Panc1 (cell line): ENCODE measurements around the gene PELI1.

Experiments used
- POLR2AphosphoS5 ChIP-seq: IDR thresholded peaks from 2 replicates; pipeline ENCODE4 v1.6.1; 2012; ENCODE audit warnings: mild to moderate bottlenecking, low read depth, low read length, moderate library complexity
- SIN3A ChIP-seq: IDR thresholded peaks from 2 replicates; pipeline ENCODE4 v1.6.1; 2012; ENCODE audit warnings: low read depth, mild to moderate bottlenecking, low read length, moderate library complexity, borderline replicate concordance; ENCODE audit not compliant: insufficient read depth
- TCF7L2 ChIP-seq: IDR thresholded peaks from 2 replicates; pipeline ENCODE4 v1.6.1; 2011; ENCODE audit warnings: mild to moderate bottlenecking, low read depth, low read length, inconsistent platforms
- TF ChIP-seq, protein P1 (sequence below): fragments of 450-650 bp; IDR thresholded peaks from 2 replicates; pipeline ENCODE4 v1.5.1; 2017; ENCODE audit warnings: mild to moderate bottlenecking
- TF ChIP-seq, protein P2 (sequence below), 2 experiments: IDR thresholded peaks; 2 replicates each; pipeline ENCODE4 v1.6.1; 2011 to 2012; ENCODE audit warnings: low read depth in 2 of 2, control low read depth in 1 of 2, low read length in 1 of 2, mild to moderate bottlenecking in 1 of 2, moderate library complexity in 1 of 2; ENCODE audit not compliant: insufficient read depth in 1 of 2

DNA sequence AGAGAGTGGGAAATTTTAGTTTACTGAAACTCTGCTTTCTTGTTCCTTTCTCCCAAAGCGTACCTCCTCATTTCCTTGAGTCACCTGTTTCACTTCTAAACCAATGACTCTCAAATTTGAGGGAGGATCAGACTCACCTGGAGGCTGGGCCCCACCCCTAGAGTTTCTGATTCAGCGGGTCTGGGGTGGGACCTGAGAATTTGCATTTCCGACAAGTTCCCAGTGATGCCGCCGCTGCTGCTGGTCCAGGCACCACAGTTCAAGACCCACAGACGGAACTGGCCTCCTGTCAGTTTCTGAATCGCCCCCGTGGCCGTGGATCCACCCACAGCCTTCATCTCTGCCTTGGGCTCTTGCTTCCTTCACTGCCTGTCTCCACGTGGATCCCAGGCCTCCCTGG, 44.9 kb upstream of the PELI1 start:
- TF ChIP-seq, protein P1, sequence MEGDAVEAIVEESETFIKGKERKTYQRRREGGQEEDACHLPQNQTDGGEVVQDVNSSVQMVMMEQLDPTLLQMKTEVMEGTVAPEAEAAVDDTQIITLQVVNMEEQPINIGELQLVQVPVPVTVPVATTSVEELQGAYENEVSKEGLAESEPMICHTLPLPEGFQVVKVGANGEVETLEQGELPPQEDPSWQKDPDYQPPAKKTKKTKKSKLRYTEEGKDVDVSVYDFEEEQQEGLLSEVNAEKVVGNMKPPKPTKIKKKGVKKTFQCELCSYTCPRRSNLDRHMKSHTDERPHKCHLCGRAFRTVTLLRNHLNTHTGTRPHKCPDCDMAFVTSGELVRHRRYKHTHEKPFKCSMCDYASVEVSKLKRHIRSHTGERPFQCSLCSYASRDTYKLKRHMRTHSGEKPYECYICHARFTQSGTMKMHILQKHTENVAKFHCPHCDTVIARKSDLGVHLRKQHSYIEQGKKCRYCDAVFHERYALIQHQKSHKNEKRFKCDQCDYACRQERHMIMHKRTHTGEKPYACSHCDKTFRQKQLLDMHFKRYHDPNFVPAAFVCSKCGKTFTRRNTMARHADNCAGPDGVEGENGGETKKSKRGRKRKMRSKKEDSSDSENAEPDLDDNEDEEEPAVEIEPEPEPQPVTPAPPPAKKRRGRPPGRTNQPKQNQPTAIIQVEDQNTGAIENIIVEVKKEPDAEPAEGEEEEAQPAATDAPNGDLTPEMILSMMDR, result no peak
- TF ChIP-seq POLR2AphosphoS5, result no peak
- TF ChIP-seq, protein P2, sequence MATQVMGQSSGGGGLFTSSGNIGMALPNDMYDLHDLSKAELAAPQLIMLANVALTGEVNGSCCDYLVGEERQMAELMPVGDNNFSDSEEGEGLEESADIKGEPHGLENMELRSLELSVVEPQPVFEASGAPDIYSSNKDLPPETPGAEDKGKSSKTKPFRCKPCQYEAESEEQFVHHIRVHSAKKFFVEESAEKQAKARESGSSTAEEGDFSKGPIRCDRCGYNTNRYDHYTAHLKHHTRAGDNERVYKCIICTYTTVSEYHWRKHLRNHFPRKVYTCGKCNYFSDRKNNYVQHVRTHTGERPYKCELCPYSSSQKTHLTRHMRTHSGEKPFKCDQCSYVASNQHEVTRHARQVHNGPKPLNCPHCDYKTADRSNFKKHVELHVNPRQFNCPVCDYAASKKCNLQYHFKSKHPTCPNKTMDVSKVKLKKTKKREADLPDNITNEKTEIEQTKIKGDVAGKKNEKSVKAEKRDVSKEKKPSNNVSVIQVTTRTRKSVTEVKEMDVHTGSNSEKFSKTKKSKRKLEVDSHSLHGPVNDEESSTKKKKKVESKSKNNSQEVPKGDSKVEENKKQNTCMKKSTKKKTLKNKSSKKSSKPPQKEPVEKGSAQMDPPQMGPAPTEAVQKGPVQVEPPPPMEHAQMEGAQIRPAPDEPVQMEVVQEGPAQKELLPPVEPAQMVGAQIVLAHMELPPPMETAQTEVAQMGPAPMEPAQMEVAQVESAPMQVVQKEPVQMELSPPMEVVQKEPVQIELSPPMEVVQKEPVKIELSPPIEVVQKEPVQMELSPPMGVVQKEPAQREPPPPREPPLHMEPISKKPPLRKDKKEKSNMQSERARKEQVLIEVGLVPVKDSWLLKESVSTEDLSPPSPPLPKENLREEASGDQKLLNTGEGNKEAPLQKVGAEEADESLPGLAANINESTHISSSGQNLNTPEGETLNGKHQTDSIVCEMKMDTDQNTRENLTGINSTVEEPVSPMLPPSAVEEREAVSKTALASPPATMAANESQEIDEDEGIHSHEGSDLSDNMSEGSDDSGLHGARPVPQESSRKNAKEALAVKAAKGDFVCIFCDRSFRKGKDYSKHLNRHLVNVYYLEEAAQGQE (IDR thresholded peaks at IDR 0.05; ENCODE audit: insufficient read depth in 1 of 2, low read depth in 2 of 2, low read length in 1 of 2), result no peak
- TF ChIP-seq TCF7L2, result no peak
- no peak for TF ChIP-seq SIN3A
